ENCODE data around the gene MCF2L2. TPM values are rescaled to one million over a fixed set of nuclear protein-coding genes. Genes with fewer than 3 reads are reported as not detected.

Gene MCF2L2
- total and polyA plus RNA-seq, 2 experiments from 2014 or later: not detected

- H3K9ac ChIP-seq: no peak overlapping the region
- no peak overlapping the region for H3K27ac ChIP-seq
- no peak overlapping the region for H2AFZ ChIP-seq
- H3K4me1 ChIP-seq (ENCODE audit: insufficient read depth): no peaks in the 10 kb centered on the region
- H3K9me2 ChIP-seq (ENCODE audit: insufficient read depth): no peaks in the 10 kb centered on the region
- 60 to 63% methylated on average over 10 of the region's 10 CpGs for WGBS, 2 experiments (ENCODE audit: low coverage in 1 of 2, low lambda C conversion rate in 2 of 2, missing lambda C conversion rate in 2 of 2)
- no peak overlapping the region for H3K4me3 ChIP-seq
- H3K4me2 ChIP-seq (ENCODE audit: unreplicated experiment): no peak overlapping the region
- no peaks in the 10 kb centered on the region for H3K36me3 ChIP-seq (ENCODE audit: low read depth)
- in situ Hi-C loops (cut with MboI): no loop called here
- DNase-seq: no peak
- H3K27me3 ChIP-seq (replicated peaks; ENCODE audit: insufficient read depth): no peaks in the 10 kb centered on the region
- no peaks in the 10 kb centered on the region for H3K9me3 ChIP-seq (ENCODE audit: low read depth)
- no peaks in the 10 kb centered on the region for H3K79me2 ChIP-seq (ENCODE audit: insufficient read depth)
- no peaks in the 10 kb centered on the region for H3F3A ChIP-seq (ENCODE audit: insufficient read depth)
- no peaks in the 10 kb centered on the region for H4K20me1 ChIP-seq (ENCODE audit: insufficient read depth)
- TF ChIP-seq EZH2 (IDR thresholded peaks at IDR 0.05; ENCODE audit: insufficient read depth, poor library complexity, severe bottlenecking): no peak
- no peak for TF ChIP-seq EZH2phosphoT487 (IDR thresholded peaks at IDR 0.05; ENCODE audit: insufficient read depth, low read depth)
Measured at GRCh38 chr3:183193762-183194689, 234.4 kb downstream of the MCF2L2 start.

- no peak for DNase-seq
- Histone ChIP-seq H3K27ac (no peak overlapping the region), H3K9me2 (ENCODE audit: insufficient read depth) (no peaks in the 10 kb centered on the region), H4K20me1 (ENCODE audit: insufficient read depth) (no peaks in the 10 kb centered on the region), H3K79me2 (ENCODE audit: insufficient read depth) (no peaks in the 10 kb centered on the region), H2AFZ (no peak overlapping the region), H3K4me1 (ENCODE audit: insufficient read depth) (no peaks in the 10 kb centered on the region), H3K9me3 (ENCODE audit: low read depth) (no peaks in the 10 kb centered on the region), H3K27me3 (replicated peaks; ENCODE audit: insufficient read depth) (no peaks in the 10 kb centered on the region), H3K4me2 (ENCODE audit: unreplicated experiment) (no peak overlapping the region), H3F3A (ENCODE audit: insufficient read depth) (no peaks in the 10 kb centered on the region), H3K9ac (no peak overlapping the region), H3K36me3 (ENCODE audit: low read depth) (no peaks in the 10 kb centered on the region), H3K4me3 (no peak overlapping the region)
- WGBS, 2 experiments (ENCODE audit: low coverage in 1 of 2, low lambda C conversion rate in 2 of 2, missing lambda C conversion rate in 2 of 2): 83 to 87% methylated on average over 7 of the region's 7 CpGs
- in situ Hi-C loops (cut with MboI): no loop called here
- no peak for TF ChIP-seq EZH2 (IDR thresholded peaks at IDR 0.05; ENCODE audit: insufficient read depth, poor library complexity, severe bottlenecking)
- no peak for TF ChIP-seq EZH2phosphoT487 (IDR thresholded peaks at IDR 0.05; ENCODE audit: insufficient read depth, low read depth)
Measured at GRCh38 chr3:183192650-183193300, 235.6 kb downstream of the MCF2L2 start.

- Histone ChIP-seq H3K9me3 (ENCODE audit: low read depth) (no peaks in the 10 kb centered on the region), H3K27ac (no peak overlapping the region), H3K4me2 (ENCODE audit: unreplicated experiment) (no peak overlapping the region), H3K27me3 (replicated peaks; ENCODE audit: insufficient read depth) (no peaks in the 10 kb centered on the region), H3F3A (ENCODE audit: insufficient read depth) (peaks cover 11% of the 10 kb centered on the region; the same call in 1 of the 2 replicates), H2AFZ (no peak overlapping the region), H3K36me3 (ENCODE audit: low read depth) (no peaks in the 10 kb centered on the region), H4K20me1 (ENCODE audit: insufficient read depth) (no peaks in the 10 kb centered on the region), H3K9ac (no peak overlapping the region), H3K79me2 (ENCODE audit: insufficient read depth) (no peaks in the 10 kb centered on the region), H3K4me1 (ENCODE audit: insufficient read depth) (peaks cover 15% of the 10 kb centered on the region), H3K4me3 (no peak overlapping the region), H3K9me2 (ENCODE audit: insufficient read depth) (no peaks in the 10 kb centered on the region)
- TF ChIP-seq EZH2 (IDR thresholded peaks at IDR 0.05; ENCODE audit: insufficient read depth, poor library complexity, severe bottlenecking) (no peak), EZH2phosphoT487 (IDR thresholded peaks at IDR 0.05; ENCODE audit: insufficient read depth, low read depth) (no peak)
- DNase-seq: peak; percentile 33
- WGBS, 2 experiments (ENCODE audit: low coverage in 1 of 2, low lambda C conversion rate in 2 of 2, missing lambda C conversion rate in 2 of 2): 90% methylated on average over 4 of the region's 4 CpGs
- in situ Hi-C loops (cut with MboI): no loop called here
Measured at GRCh38 chr3:183189641-183190040, 238.8 kb downstream of the MCF2L2 start.

- H3K9me2 ChIP-seq (ENCODE audit: insufficient read depth): no peaks in the 10 kb centered on the region
- H3K4me3 ChIP-seq: no peak overlapping the region
- no peaks in the 10 kb centered on the region for H3K9me3 ChIP-seq (ENCODE audit: low read depth)
- H3K27me3 ChIP-seq (replicated peaks; ENCODE audit: insufficient read depth): no peaks in the 10 kb centered on the region
- no peaks in the 10 kb centered on the region for H3K36me3 ChIP-seq (ENCODE audit: low read depth)
- DNase-seq: peak; percentile 17
- in situ Hi-C loops (cut with MboI): no loop called here
- no peak overlapping the region for H3K27ac ChIP-seq
- peaks cover 15% of the 10 kb centered on the region for H3K4me1 ChIP-seq (ENCODE audit: insufficient read depth)
- TF ChIP-seq EZH2phosphoT487 (IDR thresholded peaks at IDR 0.05; ENCODE audit: insufficient read depth, low read depth) (no peak), EZH2 (IDR thresholded peaks at IDR 0.05; ENCODE audit: insufficient read depth, poor library complexity, severe bottlenecking) (no peak)
- H2AFZ ChIP-seq: no peak overlapping the region
- no peak overlapping the region for H3K4me2 ChIP-seq (ENCODE audit: unreplicated experiment)
- no peaks in the 10 kb centered on the region for H4K20me1 ChIP-seq (ENCODE audit: insufficient read depth)
- H3K79me2 ChIP-seq (ENCODE audit: insufficient read depth): no peaks in the 10 kb centered on the region
- 89 to 93% methylated on average over 7 of the region's 7 CpGs for WGBS, 2 experiments (ENCODE audit: low coverage in 1 of 2, low lambda C conversion rate in 2 of 2, missing lambda C conversion rate in 2 of 2)
- H3K9ac ChIP-seq: no peak overlapping the region
- H3F3A ChIP-seq (ENCODE audit: insufficient read depth): peaks cover 11% of the 10 kb centered on the region; the same call in 1 of the 2 replicates
Measured at GRCh38 chr3:183188895-183189462, 239.4 kb downstream of the MCF2L2 start.
